Measurements from ENCODE around the gene MACROD2. TPM values are rescaled to one million over a fixed set of nuclear protein-coding genes. Genes with fewer than 3 reads are reported as not detected.
A peak's percentile ranks its signal among the peaks of the same experiment; 100 is the strongest.

The MACROD2 gene
- total RNA-seq, 1 experiment from 2014 or later = 0.24 TPM

DNA sequence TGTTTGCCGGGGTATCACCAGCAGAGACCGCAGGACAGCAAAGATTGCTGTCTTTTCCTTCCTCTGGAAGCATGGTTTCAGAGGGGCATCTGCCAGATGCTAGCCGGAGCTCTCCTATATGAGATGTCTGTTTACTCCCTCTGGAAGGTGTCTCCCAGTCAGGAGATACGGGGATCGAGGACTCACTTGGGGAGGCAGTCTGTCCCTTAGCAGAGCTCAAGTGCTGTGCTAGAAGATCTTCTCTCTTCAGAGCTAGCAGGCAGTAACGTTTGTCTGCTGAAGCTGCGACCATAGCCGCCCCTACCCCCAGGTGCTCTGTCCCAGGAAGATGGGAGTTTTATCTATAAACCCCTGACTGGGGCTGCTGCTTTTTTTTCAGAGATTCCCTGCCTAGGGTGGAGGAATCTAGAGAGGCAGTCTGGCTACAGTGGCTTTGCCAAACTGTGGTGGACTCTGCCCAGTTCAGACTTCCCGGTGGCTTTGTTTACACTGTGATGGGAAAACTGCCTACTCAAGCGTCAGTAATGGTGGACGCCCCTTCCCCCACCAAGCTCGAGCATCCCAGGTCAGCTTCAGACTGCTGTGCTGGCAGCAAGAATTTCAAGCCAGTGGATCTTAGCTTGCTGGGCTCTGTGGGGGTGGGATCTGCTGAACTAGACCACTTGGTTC is 475.0 kb downstream of the MACROD2 start:
- DNase-seq (ENCODE audit: low read depth) = no peak

DNA sequence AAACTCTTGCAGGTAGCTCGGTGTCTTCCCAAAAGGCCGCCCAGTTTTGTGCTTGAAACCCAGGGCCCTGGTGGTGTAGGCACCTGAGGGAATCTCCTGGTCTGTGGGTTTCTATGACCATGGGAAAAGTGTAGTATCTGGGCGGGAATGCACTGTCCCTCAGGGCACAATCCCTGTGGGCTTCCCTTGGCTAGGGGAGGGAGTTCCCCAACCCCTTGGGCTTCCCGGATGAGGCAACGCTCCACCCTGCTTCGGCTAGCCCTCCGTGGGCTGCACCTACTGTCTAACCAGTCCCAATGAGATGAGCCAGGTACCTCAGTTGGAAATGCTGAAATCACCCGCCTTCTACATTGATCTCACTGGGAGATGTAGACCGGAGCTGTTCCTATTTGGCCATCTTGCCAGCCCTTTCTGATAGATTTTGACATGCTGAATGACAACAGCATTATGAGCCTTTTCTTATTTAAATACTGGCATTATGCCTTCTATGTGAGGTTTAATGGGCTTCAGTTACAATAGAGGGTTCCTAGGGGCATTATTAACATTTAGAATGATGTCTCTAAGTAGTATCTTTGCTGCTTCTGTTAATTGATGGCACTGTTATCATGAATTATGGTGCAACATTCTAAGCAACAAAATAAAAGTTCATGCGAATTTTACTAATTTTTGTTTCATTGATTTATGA is 475.8 kb downstream of the MACROD2 start:
- DNase-seq (ENCODE audit: low read depth) = no peak

DNA sequence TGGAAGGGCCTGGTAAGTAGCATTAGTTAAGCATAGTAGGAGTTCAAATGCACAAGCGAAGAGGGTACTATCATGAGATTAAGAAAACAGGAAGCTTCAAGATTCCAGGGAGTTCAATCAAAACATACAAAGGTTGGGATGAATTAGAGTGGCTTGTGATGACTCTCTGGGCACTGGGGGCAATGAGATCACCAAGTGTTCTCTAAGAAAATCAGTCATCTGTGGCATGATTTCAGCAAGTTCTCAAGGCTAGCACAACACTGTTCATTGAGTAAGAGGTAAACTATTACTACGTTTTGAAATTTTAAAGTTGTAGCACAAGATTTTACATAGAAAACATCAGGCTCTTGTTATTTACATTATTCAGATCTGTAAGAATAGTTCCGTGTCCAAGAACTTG is 481.8 kb downstream of the MACROD2 start:
- no peak for DNase-seq (ENCODE audit: low read depth)

DNA sequence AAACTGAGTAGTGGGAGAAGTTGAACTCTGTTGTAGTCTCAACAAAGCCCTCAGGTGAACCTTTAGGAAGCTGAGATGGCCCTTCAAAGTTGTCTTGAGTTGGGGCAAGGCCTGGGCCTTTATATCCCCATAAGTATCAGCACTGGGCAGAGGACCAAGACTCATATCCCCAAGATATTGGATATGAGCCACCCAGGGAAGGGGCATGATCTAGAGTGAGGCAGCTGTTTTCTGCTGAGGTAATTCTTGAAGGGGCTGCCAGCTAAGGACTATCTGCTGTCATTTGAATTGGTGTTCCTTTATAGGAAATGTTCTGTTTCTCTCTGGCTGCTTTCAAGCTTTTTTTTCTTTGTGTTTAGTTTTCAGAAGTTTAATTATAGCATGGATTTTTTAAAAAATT is 482.8 kb downstream of the MACROD2 start:
- DNase-seq (ENCODE audit: low read depth) = no peak

DNA sequence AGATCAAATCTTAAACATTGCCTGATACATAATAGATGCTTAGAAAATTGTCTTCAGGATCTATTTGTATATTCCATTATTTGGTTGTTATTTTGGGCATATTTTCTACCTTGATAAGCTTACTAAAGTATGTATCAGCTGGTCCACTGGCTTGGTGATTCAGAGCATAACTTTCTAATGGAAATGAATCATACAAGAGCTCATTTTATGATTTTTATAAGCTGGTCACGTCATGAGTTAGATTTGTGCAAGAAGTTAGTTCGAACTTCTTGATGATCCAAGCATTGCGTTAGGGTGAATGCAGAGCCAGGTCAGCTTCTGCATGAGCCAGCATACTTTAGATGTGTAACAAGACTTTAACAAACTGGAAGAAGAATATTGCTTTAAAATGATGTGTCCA is 486.5 kb downstream of the MACROD2 start:
- no peak for DNase-seq (ENCODE audit: low read depth)

DNA sequence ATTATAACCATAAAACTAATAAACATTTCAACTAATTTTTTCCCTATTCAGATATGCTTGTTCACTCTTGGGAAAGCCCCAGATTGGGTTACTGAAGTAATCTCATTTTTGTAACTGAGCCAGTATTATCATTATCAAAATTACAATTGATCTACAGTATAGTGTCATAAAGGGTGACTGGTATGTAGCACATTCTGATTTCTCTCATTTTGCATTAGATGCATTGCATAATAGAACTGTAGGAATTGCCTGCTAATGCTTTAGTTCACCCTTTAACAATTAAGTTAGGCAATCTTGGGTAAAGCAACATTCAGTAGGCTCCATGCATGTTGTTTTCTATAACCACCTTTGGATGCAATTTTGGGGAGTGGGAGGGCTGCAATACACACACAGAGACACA is 492.9 kb downstream of the MACROD2 start:
- no peak for DNase-seq (ENCODE audit: low read depth)

DNA sequence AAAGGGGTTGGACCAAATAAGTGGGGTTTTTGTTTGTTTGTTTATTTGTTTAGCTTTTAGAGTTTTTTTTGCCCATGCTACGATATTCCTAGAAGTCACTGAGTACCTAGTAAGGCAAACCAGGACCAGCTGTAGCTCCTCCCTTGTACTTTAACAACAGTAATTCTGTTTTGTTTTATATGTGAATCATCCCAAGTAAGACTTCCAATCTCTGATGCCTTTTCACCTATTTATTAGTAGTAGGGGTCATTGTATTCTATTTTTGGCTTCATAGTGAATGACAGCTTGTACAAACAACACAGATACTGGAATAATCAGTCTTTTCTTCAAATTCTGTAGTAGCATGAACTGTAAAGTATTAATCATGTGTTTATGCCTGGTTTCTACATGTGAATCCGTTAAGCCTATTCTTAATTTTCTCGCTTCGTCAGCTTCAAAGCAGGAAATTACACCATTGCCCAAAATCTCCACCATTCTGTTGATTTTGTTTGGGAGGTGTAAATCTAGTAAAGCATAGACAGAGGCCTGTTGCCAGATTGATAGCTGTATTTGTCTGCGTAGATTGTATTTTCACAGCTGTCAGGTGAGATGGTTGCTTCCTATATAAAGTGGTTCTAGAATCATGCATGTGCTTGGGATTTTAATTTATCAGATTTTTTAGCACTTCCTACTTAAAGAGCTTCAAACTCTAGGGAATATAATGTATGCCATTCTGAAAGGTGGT is 493.6 kb downstream of the MACROD2 start:
- DNase-seq (ENCODE audit: low read depth) = no peak

DNA sequence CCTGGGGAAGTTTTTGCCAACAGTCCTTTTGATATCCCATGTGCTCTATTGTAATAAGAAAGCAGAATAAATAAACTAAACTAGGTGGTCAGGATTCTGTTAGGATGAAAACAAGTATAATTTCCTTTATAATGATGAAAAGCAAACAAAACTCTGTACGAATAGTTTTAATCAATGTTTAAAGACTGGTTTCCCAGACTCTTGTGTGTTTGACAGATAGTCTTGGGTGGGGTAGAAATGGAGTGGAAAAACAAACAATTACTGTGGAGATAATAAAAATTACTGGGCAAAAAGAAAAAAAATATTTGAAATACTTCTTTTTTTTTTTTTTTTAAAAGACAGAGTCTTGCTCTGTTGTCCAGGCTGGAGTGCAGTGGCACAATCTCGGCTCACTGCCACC is 494.2 kb downstream of the MACROD2 start:
- DNase-seq (ENCODE audit: low read depth) = no peak

DNA sequence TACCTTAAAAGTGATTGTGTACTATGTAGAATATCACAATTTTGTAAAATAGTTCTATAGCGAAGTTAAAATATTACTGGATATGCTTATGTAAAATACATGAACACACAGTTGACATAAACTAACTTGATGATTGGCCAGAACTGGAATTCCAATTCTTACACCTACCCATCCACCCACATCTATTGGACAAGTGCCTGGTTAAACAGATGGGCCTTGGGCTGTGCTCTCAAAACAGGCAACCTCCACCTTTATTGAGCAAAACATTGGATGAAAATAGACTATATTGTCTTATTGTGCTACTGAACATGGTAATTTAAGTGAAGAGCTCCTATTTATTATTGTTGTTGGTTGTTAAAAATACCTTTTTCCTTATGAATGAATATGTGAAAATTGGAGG is 496.1 kb downstream of the MACROD2 start:
- no peak for DNase-seq (ENCODE audit: low read depth)

DNA sequence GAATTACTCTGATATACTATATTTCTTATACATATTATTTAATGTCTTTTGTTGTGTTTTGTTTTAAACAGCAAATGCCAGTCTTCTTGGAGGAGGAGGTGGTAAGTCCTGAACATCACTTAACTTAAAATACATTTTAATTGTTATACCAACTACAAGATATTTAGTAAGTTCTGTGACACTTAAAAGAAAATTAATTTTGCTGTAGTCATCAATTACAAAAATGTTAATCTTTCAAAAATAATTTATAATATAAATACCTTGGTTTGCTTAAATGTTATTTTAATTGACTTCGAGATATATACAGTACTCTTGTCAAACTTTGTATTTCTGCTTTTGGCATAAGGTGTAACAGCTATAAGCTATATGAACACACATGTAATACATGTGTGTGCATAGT is 498.1 kb downstream of the MACROD2 start:
- DNase-seq (ENCODE audit: low read depth) = no peak

DNA sequence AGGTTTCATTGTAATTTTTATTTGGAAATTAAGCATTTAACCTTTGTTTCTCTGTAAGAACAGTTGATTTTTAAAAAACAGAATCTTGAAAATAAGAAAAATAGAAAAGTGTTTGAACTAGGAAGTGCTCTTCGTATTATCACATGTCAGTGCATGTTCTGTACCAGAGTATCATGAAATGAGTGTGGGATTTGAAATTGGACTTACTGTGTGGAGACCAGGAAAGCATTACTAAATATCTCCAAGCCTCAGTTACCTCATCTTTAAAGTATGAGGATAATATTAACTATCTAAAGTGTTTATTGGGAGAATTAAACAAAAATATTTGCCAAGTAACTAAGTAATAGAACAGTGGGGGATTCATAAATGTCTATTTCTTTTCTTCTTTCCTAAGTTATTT is 499.0 kb downstream of the MACROD2 start:
- no peak for DNase-seq (ENCODE audit: low read depth)

DNA sequence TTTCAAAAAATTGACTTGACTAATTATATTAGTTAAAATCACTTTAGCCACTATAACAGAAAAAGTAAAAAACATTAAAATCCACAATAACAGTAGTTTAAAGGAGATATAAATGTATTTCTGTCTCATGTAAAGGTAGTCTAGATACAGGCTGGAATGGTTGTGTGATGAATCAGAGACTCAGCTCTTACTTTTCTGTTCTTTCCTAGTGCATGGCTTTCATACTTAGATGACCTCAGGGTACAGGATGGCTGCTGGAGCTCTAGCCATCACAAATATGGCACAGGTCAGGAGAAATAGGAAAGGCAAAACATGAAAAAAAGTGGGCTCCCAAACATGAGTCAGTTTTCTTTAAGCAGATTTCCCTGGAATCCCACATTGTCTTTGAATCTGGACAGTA is 499.8 kb downstream of the MACROD2 start:
- no peak for DNase-seq (ENCODE audit: low read depth)

DNA sequence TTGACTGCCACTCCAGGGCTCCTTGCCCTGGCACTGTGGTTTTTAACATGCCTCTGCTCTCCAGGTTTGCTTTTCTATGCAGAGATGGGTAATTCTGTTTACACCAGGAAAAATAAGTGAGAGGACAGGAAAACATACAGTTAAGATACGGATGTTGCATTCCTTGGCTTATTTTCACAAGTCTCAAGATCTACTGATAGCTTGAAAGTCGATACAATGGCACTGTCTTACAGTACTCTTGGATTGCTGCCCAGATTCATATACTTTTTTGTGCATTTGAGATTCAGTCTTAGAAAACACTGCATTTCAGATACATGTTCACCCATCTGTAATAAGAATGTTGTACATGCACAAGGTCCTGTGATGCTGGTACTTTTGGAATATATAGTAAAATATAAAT is 501.7 kb downstream of the MACROD2 start:
- no peak for DNase-seq (ENCODE audit: low read depth)

DNA sequence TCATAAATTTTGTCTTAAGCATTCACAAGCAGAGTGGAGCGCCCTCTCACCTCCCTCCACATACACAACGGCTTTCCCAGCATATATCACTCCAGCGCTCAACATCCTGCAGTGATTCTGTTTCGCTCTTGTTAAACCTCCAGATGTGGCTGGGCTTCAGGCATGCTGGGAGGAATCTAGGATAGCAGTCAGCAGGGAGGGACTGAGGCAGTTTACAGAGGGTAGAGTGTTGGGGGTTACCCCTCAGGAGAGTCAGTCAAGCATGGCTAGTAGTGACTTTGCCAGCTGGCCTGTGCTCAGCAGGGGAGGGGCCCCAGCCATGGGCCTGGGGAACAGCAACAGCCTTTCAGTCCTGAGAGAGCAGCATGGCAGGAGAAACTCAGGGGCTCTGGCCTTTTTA is 503.5 kb downstream of the MACROD2 start:
- no peak for DNase-seq (ENCODE audit: low read depth)

DNA sequence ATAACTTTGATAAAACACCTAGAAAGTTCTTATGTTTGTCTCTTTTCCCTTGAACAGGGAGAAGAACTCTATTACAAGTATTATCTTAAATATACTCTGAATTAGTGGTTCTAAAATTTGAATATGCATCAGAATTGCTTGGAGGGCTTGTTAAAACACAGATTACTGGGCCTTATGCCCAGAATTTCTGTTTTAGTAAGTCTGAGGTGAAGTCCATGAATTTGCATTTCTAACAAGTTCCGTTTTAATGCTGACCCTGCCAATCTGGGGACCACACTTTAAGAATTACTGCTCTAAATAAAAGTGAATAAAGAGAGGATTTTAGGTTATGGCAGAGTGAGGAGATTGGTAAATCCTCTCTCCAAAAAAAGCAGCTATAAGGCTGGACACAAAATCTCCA is 510.2 kb downstream of the MACROD2 start:
- DNase-seq (ENCODE audit: low read depth) = no peak

DNA sequence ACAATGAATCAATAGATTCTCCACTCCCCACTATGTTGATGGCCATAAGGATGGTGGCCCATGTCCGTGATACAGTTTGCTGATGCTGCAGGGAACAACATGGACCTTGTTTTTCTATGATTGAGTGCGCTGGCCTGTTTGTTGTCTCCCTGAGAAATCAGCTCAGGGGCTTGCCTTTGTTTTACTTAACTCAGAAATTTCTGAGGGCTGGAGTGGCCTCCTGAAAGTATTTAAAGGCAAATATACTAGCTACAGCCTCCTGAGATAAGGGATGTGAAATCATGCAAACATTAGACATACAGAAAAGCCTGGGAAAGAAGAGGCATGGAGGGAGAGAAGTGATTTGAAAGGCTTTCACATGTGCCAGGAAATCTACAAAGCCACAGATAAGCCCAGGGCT is 512.4 kb downstream of the MACROD2 start:
- DNase-seq (ENCODE audit: low read depth) = no peak

DNA sequence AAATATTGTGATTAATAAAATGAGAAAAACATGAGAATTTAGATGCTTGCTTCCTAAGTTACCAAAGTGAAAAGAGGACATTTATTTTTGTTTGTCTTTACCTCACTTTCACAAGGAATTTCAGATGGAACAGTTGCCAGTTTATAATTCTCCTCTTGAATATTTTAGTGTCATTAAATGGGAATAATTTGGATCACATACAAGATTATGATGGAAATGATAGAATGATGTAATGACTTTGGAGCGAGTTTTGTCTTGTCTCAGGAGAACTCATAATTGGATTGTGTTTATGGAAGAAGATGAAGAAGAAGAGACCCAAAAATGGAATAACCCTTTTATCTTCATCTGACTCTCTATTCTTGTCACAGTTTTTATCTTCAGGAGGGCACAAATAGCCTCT is 515.0 kb downstream of the MACROD2 start:
- DNase-seq (ENCODE audit: low read depth) = no peak

DNA sequence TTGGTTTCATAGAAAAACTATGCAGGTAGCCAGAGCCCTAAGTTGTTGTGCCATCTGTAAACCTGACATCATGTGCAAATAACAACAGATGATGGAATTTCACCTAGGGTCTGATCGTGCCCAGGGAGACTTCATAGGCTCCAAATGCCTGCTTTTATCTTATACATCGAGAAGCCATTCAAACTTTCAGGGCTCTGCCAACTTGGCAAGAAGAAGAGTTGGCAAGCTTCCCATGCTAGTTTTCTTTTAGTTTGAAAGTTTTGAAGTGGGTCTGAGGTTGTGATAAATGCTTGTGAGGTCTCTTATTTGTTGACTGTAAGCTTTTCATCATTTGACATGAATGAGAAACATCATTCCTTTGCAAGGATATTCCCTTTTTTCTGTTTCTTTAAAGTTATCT is 517.5 kb downstream of the MACROD2 start:
- no peak for DNase-seq (ENCODE audit: low read depth)

DNA sequence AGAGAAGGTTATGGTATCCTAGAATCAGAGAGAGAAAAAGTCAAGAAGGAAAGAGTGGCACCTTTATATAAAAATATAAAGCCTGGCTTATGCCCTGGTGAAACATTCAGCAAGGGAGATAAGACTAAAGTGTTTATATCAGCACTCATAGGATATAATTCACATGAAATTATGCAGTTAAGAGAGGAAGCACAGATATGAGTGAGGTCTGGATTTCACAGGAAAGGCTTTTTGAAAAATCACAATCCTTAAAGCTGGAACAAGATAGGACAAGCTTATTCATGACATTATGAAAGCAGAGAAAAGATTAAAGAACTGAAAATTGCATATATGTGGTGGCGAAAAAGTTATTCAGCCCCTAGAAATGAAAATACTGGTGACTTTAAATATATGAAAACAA is 523.3 kb downstream of the MACROD2 start:
- no peak for DNase-seq (ENCODE audit: low read depth)

DNA sequence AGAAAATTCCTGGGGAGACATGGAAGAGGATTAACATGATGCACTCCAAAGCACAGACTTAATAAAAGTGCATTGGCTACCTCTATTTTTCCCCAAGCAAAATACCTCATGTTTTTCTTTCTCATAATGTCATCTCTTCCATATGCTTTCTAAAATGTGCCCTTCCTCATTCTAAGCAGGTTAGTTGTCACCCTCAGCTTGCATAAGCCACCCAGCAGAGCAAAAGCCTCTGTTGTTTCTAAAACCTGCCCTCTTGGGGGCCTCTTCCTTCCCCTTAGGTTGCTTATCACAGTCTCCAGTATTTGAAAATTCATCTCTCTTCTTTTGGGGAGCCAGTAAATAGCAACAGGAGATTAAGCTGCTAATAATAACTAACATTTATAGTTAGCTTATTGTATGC is 525.7 kb downstream of the MACROD2 start:
- no peak for DNase-seq (ENCODE audit: low read depth)

DNA sequence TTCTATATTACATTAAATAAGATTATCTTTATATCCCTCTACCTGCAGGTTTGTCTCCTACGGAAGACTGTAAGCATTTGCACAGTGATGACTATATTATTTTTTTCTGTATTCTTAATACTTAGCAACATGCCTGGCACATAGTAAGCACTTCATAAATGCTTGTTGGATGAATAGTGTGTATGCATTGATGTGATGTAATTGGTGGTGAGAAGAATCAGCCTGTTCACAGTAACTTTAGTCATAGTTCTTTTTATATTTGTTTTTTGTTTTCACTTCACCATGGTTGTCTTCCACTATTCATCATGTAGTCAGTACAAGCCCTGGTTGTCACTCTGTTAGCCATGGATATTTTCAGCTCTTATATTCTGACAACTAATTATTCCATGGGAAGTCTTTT is 526.1 kb downstream of the MACROD2 start:
- peak; percentile 7 for DNase-seq (ENCODE audit: low read depth)

DNA sequence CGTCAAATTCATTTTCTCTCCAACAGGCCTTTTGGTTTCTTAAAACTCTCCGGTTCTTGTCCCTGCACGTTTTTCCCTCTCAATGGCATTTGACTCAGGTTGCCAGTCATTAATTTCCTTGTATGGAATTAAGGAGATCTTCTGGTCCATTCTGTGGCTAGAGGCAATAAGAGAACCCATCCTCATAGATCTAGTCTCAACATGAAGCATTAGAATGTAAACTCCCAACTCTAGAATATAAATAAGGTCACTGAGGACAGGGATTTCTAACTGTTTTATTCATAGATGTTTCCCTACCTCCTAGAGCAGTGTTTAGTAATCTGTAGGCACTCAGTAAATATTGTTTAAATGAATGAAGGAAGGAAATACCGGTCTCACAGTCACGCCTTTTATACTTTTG is 527.3 kb downstream of the MACROD2 start:
- no peak for DNase-seq (ENCODE audit: low read depth)

DNA sequence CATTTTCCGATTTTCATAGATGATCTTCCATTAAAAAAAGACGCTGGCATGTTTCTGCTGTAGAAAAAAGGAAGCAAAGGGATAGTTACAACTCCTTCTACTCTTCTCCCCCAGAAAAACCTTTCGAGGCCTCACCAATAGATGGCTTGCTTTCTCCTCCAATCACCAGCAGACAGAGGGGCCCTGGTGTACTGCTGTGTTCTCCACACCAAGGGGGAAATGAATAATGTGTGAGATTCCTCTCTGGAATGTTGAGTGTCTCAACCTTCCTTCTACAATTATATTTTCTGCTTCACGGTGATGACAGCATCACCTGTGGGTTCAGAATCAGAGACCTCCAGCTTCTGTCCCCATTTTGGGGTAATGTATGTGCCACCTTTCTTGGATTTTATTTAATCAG is 527.8 kb downstream of the MACROD2 start:
- DNase-seq (ENCODE audit: low read depth) = no peak

All from RPMI7951 (cell line).